Astrocyte of the hippocampus (primary cell): ENCODE results near the gene USP27X.

Experiments
- DNase-seq: peaks from one replicate; pipeline ENCODE4 v3.0.0; 2011; ENCODE audit warnings: low read depth, low spot score

USP27X gene

GRCh38 chrX:49884290-49884862, 5.1 kb downstream of the USP27X start:
- DNase-seq = peak; percentile 52

- DNase-seq = no peak
Observed at GRCh38 chrX:49892542-49892941, 13.3 kb downstream of the USP27X start.

GRCh38 chrX:49896951-49897350, 17.7 kb downstream of the USP27X start:
- DNase-seq = no peak

- no peak for DNase-seq
Observed at GRCh38 chrX:49901048-49901447, 21.8 kb downstream of the USP27X start.

- DNase-seq = no peak
Observed at GRCh38 chrX:49910344-49910743, 31.1 kb downstream of the USP27X start.

- DNase-seq = no peak
Observed at GRCh38 chrX:49912086-49912485, 32.8 kb downstream of the USP27X start.

GRCh38 chrX:49912861-49913260, 33.6 kb downstream of the USP27X start:
- no peak for DNase-seq

GRCh38 chrX:49915361-49916222, 36.3 kb downstream of the USP27X start:
- DNase-seq = peak; percentile 66

GRCh38 chrX:49919617-49920016, 40.3 kb downstream of the USP27X start:
- peak; percentile 53 for DNase-seq

- DNase-seq = no peak
Observed at GRCh38 chrX:49921109-49921508, 41.8 kb downstream of the USP27X start.

- DNase-seq = peak; percentile 97
Observed at GRCh38 chrX:49922291-49923241, 43.3 kb downstream of the USP27X start, which contains the start of gene CLCN5. CLCN5 (plus strand) TSS chrX:49922596; CDS start chrX:49925299, 2,703 bp downstream.

GRCh38 chrX:49925176-49925575, 45.9 kb downstream of the USP27X start:
- DNase-seq = no peak

GRCh38 chrX:49930039-49930438, 50.8 kb downstream of the USP27X start:
- no peak for DNase-seq
